ENCODE measurements around the gene PTH2R.
"Not testable (repeated sequence)": the region's sequence is repeated elsewhere in the genome, so short reads cannot be mapped to it uniquely, and the experiment has no call there.

The PTH2R gene

DNA sequence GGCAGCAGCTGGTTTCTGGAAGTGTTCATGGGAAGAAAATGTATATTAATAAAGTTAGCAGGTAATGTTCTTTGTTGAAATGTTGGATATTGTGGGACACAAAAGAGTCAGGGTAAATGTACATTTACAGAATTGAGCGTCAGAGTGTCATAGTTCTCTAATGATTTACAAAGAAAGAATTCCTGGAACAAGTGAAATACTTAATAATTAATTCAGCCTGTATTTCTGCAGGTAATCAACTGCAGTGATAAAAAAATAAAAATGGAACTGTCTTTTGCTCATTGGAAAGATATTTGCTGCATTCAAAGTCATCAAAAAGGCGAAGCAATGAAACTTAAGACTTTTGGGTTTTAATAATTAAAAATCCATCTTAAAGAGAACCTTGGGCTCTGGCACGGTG, 27.4 kb upstream of the PTH2R start:
- DNase-seq (ENCODE audit: low spot score): no peak
- H3K27me3 ChIP-seq (ENCODE audit: insufficient read depth, poor library complexity, severe bottlenecking): no peaks in the 10 kb centered on the region

DNA sequence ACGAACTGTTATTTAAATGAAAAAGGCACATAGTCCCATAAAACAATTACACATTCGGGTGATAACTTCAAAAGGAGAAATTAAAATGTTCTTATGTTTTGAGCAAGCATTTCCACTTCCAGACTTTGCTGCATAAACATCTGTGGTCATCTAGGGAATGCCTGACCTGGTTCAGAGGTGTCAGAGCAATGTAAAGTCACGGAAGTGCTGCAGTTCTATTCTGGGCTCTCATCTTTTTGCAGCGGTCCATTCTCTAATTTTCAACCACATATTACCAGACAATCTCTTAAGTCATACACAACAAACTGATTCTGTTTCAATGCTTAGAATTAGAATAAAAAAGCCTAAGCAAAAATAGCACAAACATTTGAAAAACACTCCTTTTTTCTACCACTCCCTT, 22.0 kb upstream of the PTH2R start:
- no peak overlapping the region for H3K4me3 ChIP-seq (ENCODE audit: severe bottlenecking)

More for the DNA sequence above, 27.4 kb upstream of the PTH2R start:
- Histone ChIP-seq H3K27ac (ENCODE audit: poor library complexity, severe bottlenecking) (no peak overlapping the region), H3K36me3 (ENCODE audit: low read depth) (no peaks in the 10 kb centered on the region), H3K4me3 (ENCODE audit: severe bottlenecking) (no peak overlapping the region), H3K4me1 (ENCODE audit: insufficient read depth, poor library complexity, severe bottlenecking) (no peaks in the 10 kb centered on the region), H3K9me3 (ENCODE audit: severe bottlenecking) (no peaks in the 10 kb centered on the region)
- no peak for ATAC-seq (ENCODE audit: low read depth)
- TF ChIP-seq, protein P1, sequence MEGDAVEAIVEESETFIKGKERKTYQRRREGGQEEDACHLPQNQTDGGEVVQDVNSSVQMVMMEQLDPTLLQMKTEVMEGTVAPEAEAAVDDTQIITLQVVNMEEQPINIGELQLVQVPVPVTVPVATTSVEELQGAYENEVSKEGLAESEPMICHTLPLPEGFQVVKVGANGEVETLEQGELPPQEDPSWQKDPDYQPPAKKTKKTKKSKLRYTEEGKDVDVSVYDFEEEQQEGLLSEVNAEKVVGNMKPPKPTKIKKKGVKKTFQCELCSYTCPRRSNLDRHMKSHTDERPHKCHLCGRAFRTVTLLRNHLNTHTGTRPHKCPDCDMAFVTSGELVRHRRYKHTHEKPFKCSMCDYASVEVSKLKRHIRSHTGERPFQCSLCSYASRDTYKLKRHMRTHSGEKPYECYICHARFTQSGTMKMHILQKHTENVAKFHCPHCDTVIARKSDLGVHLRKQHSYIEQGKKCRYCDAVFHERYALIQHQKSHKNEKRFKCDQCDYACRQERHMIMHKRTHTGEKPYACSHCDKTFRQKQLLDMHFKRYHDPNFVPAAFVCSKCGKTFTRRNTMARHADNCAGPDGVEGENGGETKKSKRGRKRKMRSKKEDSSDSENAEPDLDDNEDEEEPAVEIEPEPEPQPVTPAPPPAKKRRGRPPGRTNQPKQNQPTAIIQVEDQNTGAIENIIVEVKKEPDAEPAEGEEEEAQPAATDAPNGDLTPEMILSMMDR (IDR thresholded peaks at IDR 0.05; ENCODE audit: poor library complexity, severe bottlenecking): no peak

DNA sequence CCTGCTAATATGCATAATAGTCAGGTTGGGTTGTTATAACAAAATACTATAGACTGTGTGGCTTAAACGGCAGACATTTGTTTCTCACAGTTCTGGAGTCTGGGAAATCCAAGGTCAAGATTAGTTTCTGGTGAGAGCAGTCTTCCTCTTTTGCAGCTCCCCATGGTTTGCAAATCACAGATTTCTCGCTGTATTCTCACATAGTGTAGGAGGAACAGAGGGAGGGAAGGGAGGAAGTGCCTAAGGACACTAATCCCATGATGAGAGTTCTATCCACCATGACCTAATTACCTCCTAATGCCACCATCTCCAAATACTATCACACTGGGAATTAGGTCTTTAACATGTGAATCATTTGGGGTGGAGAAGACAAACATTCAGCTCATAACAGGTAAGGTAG, 20.1 kb upstream of the PTH2R start:
- H3K27ac ChIP-seq (ENCODE audit: poor library complexity, severe bottlenecking): no peak overlapping the region
- no peaks in the 10 kb centered on the region for H3K4me1 ChIP-seq (ENCODE audit: insufficient read depth, poor library complexity, severe bottlenecking)
- no peak for ATAC-seq (ENCODE audit: low read depth)
- no peaks in the 10 kb centered on the region for H3K36me3 ChIP-seq (ENCODE audit: low read depth)
- DNase-seq (ENCODE audit: low spot score): no peak
- H3K9me3 ChIP-seq (ENCODE audit: severe bottlenecking): no peaks in the 10 kb centered on the region
- TF ChIP-seq, protein P1 (IDR thresholded peaks at IDR 0.05; ENCODE audit: poor library complexity, severe bottlenecking): no peak
- no peak overlapping the region for H3K4me3 ChIP-seq (ENCODE audit: severe bottlenecking)
- peaks cover 4% of the 10 kb centered on the region for H3K27me3 ChIP-seq (ENCODE audit: insufficient read depth, poor library complexity, severe bottlenecking)

More for the DNA sequence above, 22.0 kb upstream of the PTH2R start:
- Histone ChIP-seq H3K4me1 (ENCODE audit: insufficient read depth, poor library complexity, severe bottlenecking) (no peaks in the 10 kb centered on the region), H3K27me3 (ENCODE audit: insufficient read depth, poor library complexity, severe bottlenecking) (peaks cover 4% of the 10 kb centered on the region), H3K9me3 (ENCODE audit: severe bottlenecking) (no peaks in the 10 kb centered on the region), H3K27ac (ENCODE audit: poor library complexity, severe bottlenecking) (no peak overlapping the region), H3K36me3 (ENCODE audit: low read depth) (no peaks in the 10 kb centered on the region)
- no peak for ATAC-seq (ENCODE audit: low read depth)
- TF ChIP-seq, protein P1 (IDR thresholded peaks at IDR 0.05; ENCODE audit: poor library complexity, severe bottlenecking): no peak
- DNase-seq (ENCODE audit: low spot score): no peak

DNA sequence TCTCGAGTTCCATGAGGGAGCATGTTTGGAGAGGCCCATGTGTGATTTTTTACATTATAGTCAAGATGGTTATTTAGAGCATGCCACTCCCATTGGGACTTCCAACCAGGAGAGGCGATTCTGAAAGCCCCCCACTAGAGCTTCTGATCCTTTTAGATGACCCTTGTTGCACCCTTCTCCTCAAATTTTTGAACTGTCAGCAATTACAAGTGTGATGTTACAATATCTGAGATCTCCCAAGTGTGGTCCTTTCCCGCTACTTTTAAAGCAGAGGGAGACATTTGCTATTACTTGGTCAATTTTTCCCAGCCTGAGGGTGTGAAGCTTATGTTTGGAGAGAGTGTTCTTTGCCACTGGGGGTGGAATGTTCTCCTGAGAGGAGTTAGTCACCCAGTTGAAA, 16.7 kb upstream of the PTH2R start:
- Histone ChIP-seq H3K9me3 (ENCODE audit: severe bottlenecking) (peaks cover 2% of the 10 kb centered on the region), H3K27me3 (ENCODE audit: insufficient read depth, poor library complexity, severe bottlenecking) (peaks cover 4% of the 10 kb centered on the region), H3K4me3 (ENCODE audit: severe bottlenecking) (no peak overlapping the region), H3K27ac (ENCODE audit: poor library complexity, severe bottlenecking) (no peak overlapping the region), H3K36me3 (ENCODE audit: low read depth) (no peaks in the 10 kb centered on the region), H3K4me1 (ENCODE audit: insufficient read depth, poor library complexity, severe bottlenecking) (no peaks in the 10 kb centered on the region)
- TF ChIP-seq, protein P1 (IDR thresholded peaks at IDR 0.05; ENCODE audit: poor library complexity, severe bottlenecking): no peak
- DNase-seq (ENCODE audit: low spot score) (no peak), ATAC-seq (ENCODE audit: low read depth) (no peak)

DNA sequence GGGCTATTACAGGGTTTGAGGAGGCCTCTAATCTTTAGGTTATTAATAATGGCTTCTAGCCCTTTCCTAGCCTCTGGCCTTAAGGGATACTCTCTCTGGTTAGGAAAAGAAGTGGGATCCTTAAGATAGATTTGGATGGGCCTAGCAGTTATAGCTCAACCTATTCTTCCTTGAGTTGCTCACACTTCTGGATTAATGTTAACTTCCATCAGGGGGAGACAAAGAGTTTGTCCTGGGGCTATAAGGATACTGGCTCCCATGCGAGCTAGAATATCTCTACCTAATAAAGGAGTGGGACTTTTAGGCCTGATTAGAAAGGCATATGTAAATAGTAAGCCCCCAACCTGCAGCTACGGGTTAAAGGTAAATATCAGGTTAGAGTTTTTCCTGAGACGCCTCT, 14.3 kb upstream of the PTH2R start:
- Histone ChIP-seq H3K27ac (ENCODE audit: poor library complexity, severe bottlenecking) (no peak overlapping the region), H3K36me3 (ENCODE audit: low read depth) (no peaks in the 10 kb centered on the region), H3K9me3 (ENCODE audit: severe bottlenecking) (peaks cover 2% of the 10 kb centered on the region), H3K4me3 (ENCODE audit: severe bottlenecking) (no peak overlapping the region), H3K27me3 (ENCODE audit: insufficient read depth, poor library complexity, severe bottlenecking) (no peaks in the 10 kb centered on the region), H3K4me1 (ENCODE audit: insufficient read depth, poor library complexity, severe bottlenecking) (no peaks in the 10 kb centered on the region)
- TF ChIP-seq, protein P1 (IDR thresholded peaks at IDR 0.05; ENCODE audit: poor library complexity, severe bottlenecking): no peak
- no peak for ATAC-seq (ENCODE audit: low read depth)
- no peak for DNase-seq (ENCODE audit: low spot score)

DNA sequence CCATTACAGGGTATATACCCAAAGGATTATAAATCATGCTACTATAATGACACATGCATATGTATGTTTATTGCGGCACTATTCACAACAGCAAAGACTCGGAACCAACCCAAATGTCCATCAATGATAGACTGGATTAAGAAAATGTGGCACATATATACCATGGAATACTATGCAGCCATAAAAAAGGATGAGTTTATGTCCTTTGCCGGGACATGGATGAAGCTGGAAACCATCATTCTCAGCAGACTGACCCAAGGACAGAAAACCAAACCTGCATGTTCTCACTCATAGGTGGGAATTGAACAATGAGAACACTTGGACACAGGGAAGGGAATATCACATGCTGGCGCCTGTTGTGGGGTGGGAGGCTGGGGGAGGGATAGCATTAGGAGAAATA, 9.8 kb upstream of the PTH2R start:
- ATAC-seq (ENCODE audit: low read depth); H3K27ac ChIP-seq (ENCODE audit: poor library complexity, severe bottlenecking); H3K4me1 ChIP-seq (ENCODE audit: insufficient read depth, poor library complexity, severe bottlenecking); H3K27me3 ChIP-seq (ENCODE audit: insufficient read depth, poor library complexity, severe bottlenecking); H3K4me3 ChIP-seq (ENCODE audit: severe bottlenecking); DNase-seq (ENCODE audit: low spot score); H3K9me3 ChIP-seq (ENCODE audit: severe bottlenecking); H3K36me3 ChIP-seq (ENCODE audit: low read depth): not testable (repeated sequence)

All from RWPE2 (cell line).